Heart right ventricle (tissue), 16 donors: ENCODE results near the gene DOCK1. TPM values are rescaled to one million over a fixed set of nuclear protein-coding genes. Genes with fewer than 3 reads are reported as not detected.

Experiments used
- ATAC-seq, 8 donors: fragments of 200-7000 bp; cut with Tn5 transposase; one replicate each; pipeline ENCODE4 v1.9.1; 2020; ENCODE audit warnings: mild to moderate bottlenecking in 8 of 8, moderate library complexity in 8 of 8, moderate number of reproducible peaks in 1 of 8
- DNase-seq, 2 donors: peaks; one replicate each; pipeline ENCODE4 v3.0.0-alpha.2; 2020
- H3K27ac ChIP-seq, 10 donors: fragments of 200-600 bp; sonication (generic) in 2 of 10; one replicate each; pipeline versions ENCODE4 v1.5.0 to v1.8.0; 2020 to 2022; ENCODE audit warnings: mild to moderate bottlenecking in 3 of 10
- H3K27me3 ChIP-seq, 7 donors: fragments of 200-600 bp; one replicate each; pipeline ENCODE4 v1.8.0; 2021 to 2022; ENCODE audit warnings: mild to moderate bottlenecking in 2 of 7
- H3K36me3 ChIP-seq, 9 donors: fragments of 200-600 bp; sonication (generic) in 1 of 9; one replicate each; pipeline versions ENCODE4 v1.5.0 to v1.8.0; 2020 to 2022; ENCODE audit warnings: mild to moderate bottlenecking in 2 of 9
- H3K4me1 ChIP-seq, 9 donors: fragments of 200-600 bp; sonication (generic) in 1 of 9; one replicate each; pipeline versions ENCODE4 v1.5.0 to v1.8.0; 2020 to 2022; ENCODE audit warnings: mild to moderate bottlenecking in 4 of 9
- H3K4me3 ChIP-seq, 10 donors: fragments of 200-600 bp; sonication (generic) in 2 of 10; one replicate each; pipeline versions ENCODE4 v1.5.0 to v1.8.0; 2020 to 2022; ENCODE audit warnings: mild to moderate bottlenecking in 7 of 10, moderate library complexity in 2 of 10
- H3K9me3 ChIP-seq, 11 donors: fragments of 200-600 bp in 10 of 11; sonication (generic) in 2 of 11; one replicate each; pipeline versions ENCODE4 v1.5.0 to v1.8.0; 2013 to 2022; ENCODE audit warnings: mild to moderate bottlenecking in 2 of 11, control low read depth in 1 of 11, moderate library complexity in 1 of 11
- CTCF ChIP-seq, 9 donors: fragments of 200-600 bp; sonication (generic) in 2 of 9; IDR thresholded peaks; one replicate each; pipeline versions ENCODE4 v1.5.0 to v1.8.0; 2021 to 2022; ENCODE audit warnings: antibody characterized with exemption in 9 of 9, mild to moderate bottlenecking in 5 of 9, moderate library complexity in 1 of 9
- WGBS, 2 donors: extraction: QIAGEN DNeasy Blood & Tissue Kit; methylation state at CpG; one replicate each; pipeline ENCODE4 v1.1.7; 2013; ENCODE audit warnings: inconsistent platforms in 1 of 2; 5-methylcytosine and 5-hydroxymethylcytosine counted together
- intact Hi-C, 10 donors: fragments of 100-400 bp; cut with DNase I; formaldehyde crosslinking; loops; one replicate each; pipeline versions ENCODE4 v1.11.1 to v1.14.2; 2022
- polyA plus RNA-seq, 2 donors: library from polyadenylated mRNA; stranded (reverse); fragments of 200-250 nt; gene quantifications; one replicate each; pipeline ENCODE4 v1.2.3, GENCODE V29; 2013
- total RNA-seq, 10 donors: library from RNA; stranded (reverse); fragmentation: NEBNext Ultra II Directional in 3 of 10; extraction: Animal tissue kit (Norgen Biotek cat#: 25700) in 3 of 10; gene quantifications; one replicate each; pipeline versions ENCODE4 v1.2.1 to v1.2.4, GENCODE V29; 2021 to 2023
- donor health status: Arrhythmogenic right ventricular cardiomyopathy.
- donor health status: ischemic (EF 13 %, LVEDD 7.1; RV severe dilation, severe dysfunction).
- donor health status: healthy with polysubstance abuse.
- donor health status: DM: no; HTN: yes; CAD: no.
- donor health status: DM: no; HTN: no; CAD: no.
- donor health status: ischemic (EF 25% LVEDD 6.9; RV normal size, moderate dysfunction).
- donor health status: ischemic (EF 25% LVEDD 5.7; RV mildly dilated, moderate dysfunction).
- donor health status: healthy.
- donor health status: DM: yes; HTN: yes; CAD: no.
- donor health status: Ischemic cardiomyopathy.
- donor health status: ischemic (EF 35%, LVEDD 5.7; RV mildly dilated, moderate dysfunction).
- donor health status: nonischemic (EF 11% LVEDD 7.7; RV severe dilation, severe dysfunction).
- donor health status: DM: yes; HTN: yes; CAD: no.
- donor health status: PGD.
- donor health status: ischemic (EF 29% LVEDD 5.4; RV normal size, mild dysfunction).
- donor health status: nonischemic (EF 23%, LVEDD 6.1; RV moderate dilation, normal function).

The DOCK1 gene
- total and polyA plus RNA-seq, 12 donors: 7.8 to 26.7 (median 19.8) TPM

GRCh38 chr10:127034034-127034633 is 128.9 kb downstream of the DOCK1 start:
- ATAC-seq (no peak), DNase-seq (no peak)
- H3K36me3 ChIP-seq: peaks cover 0 to 100% (median 46%) of the 10 kb centered on the region in 9 donors
- H3K27me3 ChIP-seq: no peaks in the 10 kb centered on the region
- peaks cover 0 to 15% (median 8%) of the 10 kb centered on the region in 9 donors for H3K4me1 ChIP-seq
- H3K27ac ChIP-seq: no peak overlapping the region
- TF ChIP-seq CTCF (IDR thresholded peaks at IDR 0.05): no peak
- H3K4me3 ChIP-seq: no peak overlapping the region
- intact Hi-C loops: no loop called here
- 81 to 82% methylated on average over 7 of the region's 7 CpGs for WGBS, 2 donors
- no peaks in the 10 kb centered on the region for H3K9me3 ChIP-seq

- TF ChIP-seq CTCF (IDR thresholded peaks at IDR 0.05): no peak
- Histone ChIP-seq H3K27ac (no peak overlapping the region), H3K9me3 (no peaks in the 10 kb centered on the region), H3K4me3 (no peak overlapping the region), H3K4me1 (peaks cover 0 to 15% (median 8%) of the 10 kb centered on the region in 9 donors), H3K36me3 (peaks cover 0 to 100% (median 41%) of the 10 kb centered on the region in 9 donors), H3K27me3 (no peaks in the 10 kb centered on the region)
- ATAC-seq: no peak
- 93 to 94% methylated on average over 5 of the region's 5 CpGs for WGBS, 2 donors
- DNase-seq: no peak
- intact Hi-C loops: no loop called here
These were observed 129.6 kb downstream of the DOCK1 start for GRCh38 chr10:127034790-127035189.

GRCh38 chr10:127035827-127036226 is 130.6 kb downstream of the DOCK1 start:
- Histone ChIP-seq H3K9me3 (no peaks in the 10 kb centered on the region), H3K27me3 (no peaks in the 10 kb centered on the region), H3K27ac (no peak overlapping the region), H3K36me3 (peaks cover 0 to 100% (median 41%) of the 10 kb centered on the region in 9 donors), H3K4me1 (peaks cover 0 to 15% (median 8%) of the 10 kb centered on the region in 9 donors), H3K4me3 (no peak overlapping the region)
- intact Hi-C loops: no loop called here
- DNase-seq (no peak), ATAC-seq (no peak)
- 97 to 99% methylated on average over 4 of the region's 4 CpGs for WGBS, 2 donors
- TF ChIP-seq CTCF (IDR thresholded peaks at IDR 0.05): no peak

GRCh38 chr10:127036987-127037386 is 131.8 kb downstream of the DOCK1 start:
- TF ChIP-seq CTCF (IDR thresholded peaks at IDR 0.05): no peak
- intact Hi-C loops: no loop called here
- DNase-seq (no peak), ATAC-seq (no peak)
- WGBS, 2 donors: 93 to 99% methylated on average over 4 of the region's 4 CpGs
- H3K4me3 ChIP-seq: no peak overlapping the region
- H3K27me3 ChIP-seq: no peaks in the 10 kb centered on the region
- H3K4me1 ChIP-seq: peaks cover 0 to 15% (median 8%) of the 10 kb centered on the region in 9 donors
- H3K36me3 ChIP-seq: peaks cover 0 to 100% (median 35%) of the 10 kb centered on the region in 9 donors
- no peak overlapping the region for H3K27ac ChIP-seq
- no peaks in the 10 kb centered on the region for H3K9me3 ChIP-seq
